Epithelial cell of esophagus (primary cell): ENCODE measurements around the gene LILRA5.

Source experiments
- DNase-seq: peaks from one replicate; pipeline ENCODE4 v3.0.0; 2010; ENCODE audit warnings: low read depth
- H3K4me3 ChIP-seq: 2 replicates; pipeline ENCODE4 v1.5.1; 2011; ENCODE audit warnings: mild to moderate bottlenecking, low read length, control low read depth
- TF ChIP-seq, protein P1 (sequence below): IDR thresholded peaks from 2 replicates; pipeline ENCODE4 v1.5.1; 2011; ENCODE audit warnings: low read depth, mild to moderate bottlenecking, low read length, control low read depth, inconsistent platforms; ENCODE audit not compliant: insufficient read depth; ENCODE audit errors: missing control alignments

The LILRA5 gene

DNA sequence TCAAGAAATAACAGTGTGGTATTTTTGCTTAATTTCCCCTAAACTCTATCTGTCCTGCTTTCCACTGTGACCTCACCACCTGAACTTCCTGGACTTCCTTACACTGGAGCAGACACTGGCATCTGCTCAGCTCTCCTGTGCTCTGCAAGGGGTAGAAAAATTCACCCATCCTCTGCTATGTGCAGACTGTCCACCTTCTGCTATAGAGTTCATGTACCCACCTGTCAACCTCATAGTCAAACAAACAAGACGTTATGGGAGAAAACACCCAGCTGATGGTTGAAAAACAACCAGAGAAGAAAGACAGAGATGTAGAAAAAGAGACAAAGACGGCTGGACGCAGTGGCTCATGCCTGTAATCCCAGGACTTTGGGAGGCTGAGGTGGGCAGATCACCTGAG lies 39.6 kb upstream of the LILRA5 start:
- TF ChIP-seq, protein P1, sequence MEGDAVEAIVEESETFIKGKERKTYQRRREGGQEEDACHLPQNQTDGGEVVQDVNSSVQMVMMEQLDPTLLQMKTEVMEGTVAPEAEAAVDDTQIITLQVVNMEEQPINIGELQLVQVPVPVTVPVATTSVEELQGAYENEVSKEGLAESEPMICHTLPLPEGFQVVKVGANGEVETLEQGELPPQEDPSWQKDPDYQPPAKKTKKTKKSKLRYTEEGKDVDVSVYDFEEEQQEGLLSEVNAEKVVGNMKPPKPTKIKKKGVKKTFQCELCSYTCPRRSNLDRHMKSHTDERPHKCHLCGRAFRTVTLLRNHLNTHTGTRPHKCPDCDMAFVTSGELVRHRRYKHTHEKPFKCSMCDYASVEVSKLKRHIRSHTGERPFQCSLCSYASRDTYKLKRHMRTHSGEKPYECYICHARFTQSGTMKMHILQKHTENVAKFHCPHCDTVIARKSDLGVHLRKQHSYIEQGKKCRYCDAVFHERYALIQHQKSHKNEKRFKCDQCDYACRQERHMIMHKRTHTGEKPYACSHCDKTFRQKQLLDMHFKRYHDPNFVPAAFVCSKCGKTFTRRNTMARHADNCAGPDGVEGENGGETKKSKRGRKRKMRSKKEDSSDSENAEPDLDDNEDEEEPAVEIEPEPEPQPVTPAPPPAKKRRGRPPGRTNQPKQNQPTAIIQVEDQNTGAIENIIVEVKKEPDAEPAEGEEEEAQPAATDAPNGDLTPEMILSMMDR, result no peak
- no peak overlapping the region for H3K4me3 ChIP-seq
- no peak for DNase-seq

DNA sequence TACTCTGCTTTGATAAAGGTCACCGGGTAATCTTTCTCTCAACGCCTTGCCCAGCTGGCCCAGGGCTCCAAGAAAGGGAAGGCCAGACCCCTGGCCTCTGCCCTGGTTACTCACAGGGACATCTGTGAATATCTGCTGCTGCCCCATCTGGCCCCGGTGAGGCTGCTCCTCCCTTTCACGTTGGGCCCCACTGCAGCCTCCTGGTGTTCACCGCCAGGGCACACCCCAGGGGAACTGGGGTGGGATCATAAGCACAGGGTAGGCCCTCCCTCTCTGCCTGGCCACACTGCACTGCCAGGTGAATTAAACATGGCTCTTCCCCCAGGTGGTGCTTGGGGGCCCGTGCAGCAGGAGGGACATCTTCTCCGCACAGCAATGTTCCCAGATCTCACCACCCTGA lies 39.1 kb upstream of the LILRA5 start:
- no peak for DNase-seq
- TF ChIP-seq, protein P1, result no peak

DNA sequence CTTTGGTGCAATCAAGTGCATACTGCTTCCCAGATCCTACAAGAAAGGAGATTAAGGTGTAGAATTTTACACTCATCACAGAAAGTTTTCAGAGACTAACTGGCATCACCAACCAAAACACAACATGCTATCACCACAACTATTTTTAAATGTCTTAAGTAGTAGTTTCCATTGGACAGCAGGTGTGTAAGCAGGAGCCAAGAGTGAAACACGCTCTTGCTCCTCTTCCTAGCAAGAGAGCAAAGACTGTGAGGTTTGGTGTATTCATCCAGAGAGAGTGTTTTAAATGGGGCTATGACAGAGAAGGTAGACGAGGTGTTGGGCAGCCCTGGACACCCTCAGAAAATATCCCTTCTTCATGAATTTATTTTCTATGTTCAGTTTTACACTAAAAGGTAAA lies 38.5 kb upstream of the LILRA5 start:
- no peak overlapping the region for H3K4me3 ChIP-seq
- TF ChIP-seq, protein P1, result no peak
- DNase-seq, result no peak

More for the DNA sequence above, 39.1 kb upstream of the LILRA5 start:
- no peak overlapping the region for H3K4me3 ChIP-seq

DNA sequence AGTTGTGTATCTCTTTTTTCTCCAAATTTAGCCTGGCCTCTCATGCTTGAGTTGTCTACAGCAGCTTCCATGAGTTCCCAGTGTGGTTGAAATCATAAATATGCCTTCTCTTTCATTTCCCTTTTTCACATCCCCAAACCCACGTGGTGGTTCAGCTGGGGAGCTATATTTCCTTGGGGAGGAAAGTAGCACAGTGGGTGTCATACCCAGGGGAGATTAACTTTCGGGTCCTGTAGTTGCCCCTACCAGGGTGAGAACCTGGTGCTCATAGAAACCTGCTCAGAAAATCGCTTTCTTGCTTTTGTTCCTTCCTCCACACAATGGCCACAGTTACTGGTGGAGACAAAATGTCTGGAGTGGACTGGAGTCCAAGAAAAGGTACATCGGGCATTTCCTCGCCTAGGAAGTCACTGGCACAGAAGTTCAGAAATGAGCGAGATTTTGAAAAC lies 33.0 kb upstream of the LILRA5 start:
- TF ChIP-seq, protein P1, result no peak
- DNase-seq, result no peak
- H3K4me3 ChIP-seq, result no peak overlapping the region

DNA sequence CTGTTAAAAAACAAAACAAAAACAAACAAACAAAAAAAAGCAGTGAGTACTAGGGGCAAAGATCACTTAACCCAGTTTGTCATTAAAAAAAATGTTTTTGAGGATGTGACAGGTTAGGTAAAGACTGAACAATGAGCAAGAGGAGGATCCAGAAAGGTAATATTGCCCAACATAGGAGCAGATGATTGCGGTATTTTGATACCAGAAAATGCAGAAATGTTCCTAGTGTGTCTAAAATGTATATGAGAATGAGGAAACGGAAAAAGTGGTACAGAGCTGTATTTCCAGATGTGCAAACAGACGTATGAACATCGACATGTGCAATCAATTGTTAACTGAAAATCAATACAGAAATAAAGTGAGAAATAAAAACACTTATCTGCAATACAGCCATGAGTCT lies 30.9 kb upstream of the LILRA5 start:
- TF ChIP-seq, protein P1, result no peak
- no peak overlapping the region for H3K4me3 ChIP-seq
- DNase-seq, result no peak

DNA sequence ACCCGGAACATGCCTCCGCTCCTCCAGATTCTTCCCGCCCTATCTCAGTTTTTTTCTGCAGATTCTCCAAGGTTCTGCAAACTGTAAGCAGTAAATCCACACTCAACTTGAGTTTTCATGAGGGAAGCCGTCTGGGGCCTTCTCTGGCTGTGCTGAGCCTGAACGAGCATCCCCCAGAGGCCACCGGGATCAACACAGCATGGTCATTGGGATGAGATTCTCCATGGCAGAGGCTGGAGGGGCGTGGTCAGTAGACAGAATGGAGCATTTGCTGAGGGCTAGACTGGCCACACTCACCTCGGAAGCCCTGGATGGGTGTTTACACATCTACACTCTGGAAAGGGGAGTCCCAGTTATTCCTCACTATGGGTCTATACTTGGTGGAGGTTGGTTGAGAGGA lies 28.3 kb upstream of the LILRA5 start:
- TF ChIP-seq, protein P1, result no peak
- no peak for DNase-seq
- no peak overlapping the region for H3K4me3 ChIP-seq

DNA sequence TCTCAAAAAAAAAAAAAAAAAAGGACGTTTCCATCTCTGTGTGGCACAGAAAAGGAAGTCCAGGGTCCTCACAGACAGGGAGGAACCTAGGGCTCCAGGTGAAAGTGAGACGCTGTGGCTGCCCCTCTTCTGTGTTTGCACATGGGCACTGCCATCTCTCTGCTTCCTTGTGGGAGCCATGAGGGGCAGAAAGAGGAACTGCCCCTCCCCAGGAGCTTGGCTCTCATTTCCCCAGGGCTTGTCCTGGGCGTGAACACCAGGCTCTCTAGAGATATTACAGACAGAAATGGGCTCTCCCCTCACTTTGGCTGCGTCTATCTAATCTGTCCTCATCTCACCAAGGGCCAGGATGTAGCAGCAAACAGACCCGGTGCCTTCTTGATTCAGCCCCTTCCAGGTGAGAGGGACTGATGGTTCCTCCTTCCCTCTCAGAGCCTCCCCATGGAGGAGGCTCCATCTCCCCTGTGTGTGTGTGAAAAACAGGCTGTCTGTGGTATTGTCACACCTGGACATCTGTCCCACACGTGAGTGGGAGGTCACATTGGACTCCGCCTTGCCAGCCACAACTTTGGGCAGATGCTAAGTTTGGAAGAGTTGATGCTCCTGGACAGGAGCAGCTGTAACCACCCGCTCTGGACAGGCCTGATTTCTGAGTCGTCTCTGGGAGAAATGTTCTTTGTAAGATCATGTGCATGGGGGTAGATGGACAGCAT lies 26.8 kb upstream of the LILRA5 start:
- TF ChIP-seq, protein P1, result no peak
- no peak overlapping the region for H3K4me3 ChIP-seq
- DNase-seq, result no peak
